IMR-90 (cell line): ENCODE data around the gene CPSF7. TPM values are rescaled to one million over a fixed set of nuclear protein-coding genes. Genes with fewer than 3 reads are reported as not detected.

Source experiments
- ATAC-seq: fragments of 200-7000 bp; cut with Tn5 transposase; 2 replicates; pipeline ENCODE4 v1.9.1; 2020; ENCODE audit warnings: low read depth, mild to moderate bottlenecking, moderate library complexity
- BruUV-seq: library from RNA; stranded (reverse); fragments of 400-500 nt; replicated peaks from 2 replicates; lab custom pipeline; 2021; lab: Mats Ljungman, UMichigan
- CTCF ChIA-PET: fragments of 300-600 bp; formaldehyde crosslinking; extraction: SDS; loops from one replicate; lab custom pipeline; 2021; ENCODE audit warnings: antibody characterized with exemption; lab: Yijun Ruan, JAX
- POLR2A ChIA-PET: fragments of 300-600 bp; sonication (Branson Sonifier 250); formaldehyde crosslinking; loops from one replicate; lab custom pipeline; 2022; ENCODE audit warnings: antibody characterized with exemption; ENCODE audit not compliant: unreplicated experiment; lab: Charles Lee
- DNase-seq: peaks from one replicate; pipeline ENCODE4 v3.0.0; 2013
- H2AFZ ChIP-seq: replicated peaks from 2 replicates; pipeline ENCODE3; 2013; ENCODE audit warnings: low read length, mild to moderate bottlenecking; ENCODE audit not compliant: poor library complexity
- H2AK5ac ChIP-seq: 2 replicates; pipeline ENCODE4 v1.6.1; 2013; ENCODE audit warnings: low read depth, low read length, inconsistent platforms
- H2AK9ac ChIP-seq: replicated peaks from 2 replicates; pipeline ENCODE3; 2013; ENCODE audit warnings: mild to moderate bottlenecking, low read depth, low read length, moderate library complexity; ENCODE audit not compliant: poor library complexity
- H2BK120ac ChIP-seq: 2 replicates; pipeline ENCODE4 v1.6.1; 2013; ENCODE audit warnings: low read depth, low read length, inconsistent platforms
- H2BK15ac ChIP-seq: 3 replicates; pipeline ENCODE4 v1.6.1; 2013; ENCODE audit warnings: low read depth, low read length, inconsistent platforms
- H2BK20ac ChIP-seq: 2 replicates; pipeline ENCODE4 v1.6.1; 2013; ENCODE audit warnings: low read depth, mild to moderate bottlenecking, inconsistent platforms, low read length, moderate library complexity
- H2BK5ac ChIP-seq: 2 replicates; pipeline ENCODE4 v1.6.1; 2013; ENCODE audit warnings: mild to moderate bottlenecking, low read depth, low read length, inconsistent platforms; ENCODE audit not compliant: poor library complexity, severe bottlenecking
- H3K14ac ChIP-seq: replicated peaks from 2 replicates; pipeline ENCODE4 v1.6.1; 2013; ENCODE audit warnings: low read depth, low read length, inconsistent platforms
- H3K18ac ChIP-seq: 2 replicates; pipeline ENCODE4 v1.6.1; 2013; ENCODE audit warnings: low read depth, low read length, control low read depth
- H3K23ac ChIP-seq: 2 replicates; pipeline ENCODE4 v1.6.1; 2013; ENCODE audit warnings: low read depth, low read length, inconsistent platforms
- H3K27ac ChIP-seq: 2 replicates; pipeline ENCODE4 v1.5.1; 2013; ENCODE audit warnings: mild to moderate bottlenecking, control low read depth, low read length; ENCODE audit not compliant: insufficient read depth
- H3K27me3 ChIP-seq: 2 replicates; pipeline ENCODE4 v1.6.1; 2013; ENCODE audit warnings: low read length; ENCODE audit not compliant: control insufficient read depth, insufficient read depth
- H3K36me3 ChIP-seq: 2 replicates; pipeline ENCODE4 v1.6.1; 2013; ENCODE audit warnings: low read length, mixed read lengths; ENCODE audit not compliant: control insufficient read depth, insufficient read depth
- H3K4ac ChIP-seq: 2 replicates; pipeline ENCODE4 v1.6.1; 2013; ENCODE audit warnings: low read depth, low read length, inconsistent platforms
- H3K4me1 ChIP-seq: 2 replicates; pipeline ENCODE4 v1.6.1; 2013; ENCODE audit warnings: low read length, mixed read lengths; ENCODE audit not compliant: control insufficient read depth, insufficient read depth
- H3K4me2 ChIP-seq: 2 replicates; pipeline ENCODE4 v1.6.1; 2013; ENCODE audit warnings: low read depth, mild to moderate bottlenecking, control low read depth, low read length, moderate library complexity
- H3K4me3 ChIP-seq: 2 replicates; pipeline ENCODE4 v1.5.1; 2013; ENCODE audit warnings: low read depth, mild to moderate bottlenecking, control low read depth, low read length, moderate library complexity; ENCODE audit not compliant: insufficient read depth
- H3K56ac ChIP-seq: 2 replicates; pipeline ENCODE4 v1.6.1; 2013; ENCODE audit warnings: low read length, inconsistent platforms; ENCODE audit not compliant: insufficient read depth; ENCODE audit errors: extremely low read depth
- H3K79me1 ChIP-seq, 2 experiments: 2 replicates each; pipeline ENCODE4 v1.6.1; 2013; ENCODE audit warnings: low read length in 2 of 2, inconsistent platforms in 1 of 2, low read depth in 1 of 2
- H3K9ac ChIP-seq: 2 replicates; pipeline ENCODE4 v1.6.1; 2013; ENCODE audit warnings: low read depth, low read length, control low read depth
- H3K9me1 ChIP-seq: 2 replicates; pipeline ENCODE4 v1.6.1; 2013; ENCODE audit warnings: low read length, inconsistent platforms; ENCODE audit not compliant: insufficient read depth
- H3K9me3 ChIP-seq: 2 replicates; pipeline ENCODE4 v1.6.1; 2013; ENCODE audit warnings: low read length; ENCODE audit not compliant: control insufficient read depth, insufficient read depth
- H4K20me1 ChIP-seq: 2 replicates; pipeline ENCODE4 v1.6.1; 2013; ENCODE audit warnings: low read length, inconsistent platforms; ENCODE audit not compliant: insufficient read depth
- H4K5ac ChIP-seq: 2 replicates; pipeline ENCODE4 v1.6.1; 2013; ENCODE audit warnings: mild to moderate bottlenecking, low read depth, low read length, control low read depth
- H4K8ac ChIP-seq, 2 experiments: 2 replicates each; pipeline ENCODE4 v1.6.1; 2013; ENCODE audit warnings: low read depth in 2 of 2, low read length in 2 of 2, control low read depth in 1 of 2, inconsistent platforms in 1 of 2
- H4K91ac ChIP-seq: 2 replicates; pipeline ENCODE4 v1.6.1; 2013; ENCODE audit warnings: low read depth, low read length, inconsistent platforms; ENCODE audit not compliant: insufficient read depth
- CEBPB ChIP-seq: IDR thresholded peaks from 2 replicates; pipeline ENCODE4 v1.6.1; 2012; ENCODE audit warnings: low read depth, low read length, improper control_type of control experiment
- CHD1 ChIP-seq: IDR thresholded peaks from 2 replicates; pipeline ENCODE4 v1.6.1; 2012; ENCODE audit warnings: low read depth, low read length, improper control_type of control experiment
- CTCF ChIP-seq: conservative IDR thresholded peaks from 2 replicates; pipeline ENCODE4 v1.5.1; 2012; ENCODE audit warnings: mild to moderate bottlenecking, low read depth, low read length, improper control_type of control experiment
- ELK1 ChIP-seq: fragments of 150-350 bp; IDR thresholded peaks from 2 replicates; pipeline ENCODE4 v1.6.1; 2016; ENCODE audit warnings: low read depth, mild to moderate bottlenecking, low read length, moderate library complexity, borderline replicate concordance
- FOS ChIP-seq: fragments of 150-350 bp; IDR thresholded peaks from 2 replicates; pipeline ENCODE4 v1.6.1; 2016; ENCODE audit warnings: low read depth, low read length
- MAFK ChIP-seq: IDR thresholded peaks from 2 replicates; pipeline ENCODE4 v1.6.1; 2012; ENCODE audit warnings: low read depth, low read length, improper control_type of control experiment
- MAZ ChIP-seq: IDR thresholded peaks from 2 replicates; pipeline ENCODE4 v1.6.1; 2012; ENCODE audit warnings: low read depth, mild to moderate bottlenecking, low read length, improper control_type of control experiment, moderate library complexity, borderline replicate concordance
- MXI1 ChIP-seq: IDR thresholded peaks from 2 replicates; pipeline ENCODE4 v1.6.1; 2012; ENCODE audit warnings: low read depth, mild to moderate bottlenecking, low read length, moderate library complexity, borderline replicate concordance
- NFE2L2 ChIP-seq: fragments of 150-350 bp; IDR thresholded peaks from 2 replicates; pipeline ENCODE4 v1.6.1; 2016; ENCODE audit warnings: low read depth, mild to moderate bottlenecking, low read length
- POLR2A ChIP-seq: IDR thresholded peaks from 2 replicates; pipeline ENCODE4 v1.6.1; 2012; ENCODE audit warnings: mild to moderate bottlenecking, low read depth, low read length
- RAD21 ChIP-seq: IDR thresholded peaks from 2 replicates; pipeline ENCODE4 v1.6.1; 2012; ENCODE audit warnings: low read length, improper control_type of control experiment
- WGBS, 2 experiments: methylation state at CpG; one replicate each; pipeline versions ENCODE4 v1.1.5 to v1.1.7; 2013; ENCODE audit warnings: missing lambda C conversion rate in 2 of 2; ENCODE audit not compliant: insufficient read length in 1 of 2; ENCODE audit errors: extremely low coverage in 2 of 2; 5-methylcytosine and 5-hydroxymethylcytosine counted together
- dilution Hi-C: fragments of 300-500 bp; cut with HindIII; formaldehyde crosslinking; loops from one replicate; pipeline ENCODE4 v1.14.3; 2018; ENCODE audit warnings: low sequenced_read_pairs; ENCODE audit not compliant: unreplicated experiment
- in situ Hi-C: fragments of 300-500 bp; cut with MboI; formaldehyde crosslinking; loops from 3 replicates; pipeline ENCODE4 v1.14.3; 2019; ENCODE audit warnings: low sequenced_read_pairs, inconsistent platforms, mixed read lengths
- intact Hi-C: fragments of 100-400 bp; cut with micrococcal nuclease; formaldehyde crosslinking; loops from 2 replicates; pipeline ENCODE4 v1.10.0; 2022
- polyA plus RNA-seq, 3 experiments: library from polyadenylated mRNA; depleted of rRNA; stranded (reverse); fragments of >200 nt; gene quantifications; 2 replicates each; pipeline ENCODE4 v1.2.3, GENCODE V29; 2012; ENCODE audit warnings: low replicate concordance in 1 of 3
- total RNA-seq: library from RNA; depleted of rRNA; stranded (reverse); fragments of >200 nt; gene quantifications from 2 replicates; pipeline ENCODE4 v1.2.3, GENCODE V29; 2012

CPSF7 gene
- total and polyA plus RNA-seq, 2 of the 4 experiments (the other 2 are of a cell fraction): 9.5 to 55.2 TPM

- no peak overlapping the region for H2BK5ac ChIP-seq
- CTCF ChIA-PET: interaction anchor here (0.8 kb wide), 1 partner anchor 29 kb away, joined by 3 read pairs; no protein-coding TSS in a partner anchor
- no peak for DNase-seq
- H2AK9ac ChIP-seq: no peak overlapping the region
- H3K36me3 ChIP-seq: peaks cover 57% of the 10 kb centered on the region
- H3K4me1 ChIP-seq: no peaks in the 10 kb centered on the region
- no peak overlapping the region for H3K23ac ChIP-seq
- no peak overlapping the region for H2BK15ac ChIP-seq
- no peak overlapping the region for H2BK120ac ChIP-seq
- intact Hi-C loops: loop anchor here (2.0 kb wide), 1 partner anchor 15 kb away; no protein-coding TSS in a partner anchor
- dilution Hi-C loops: no loop called here
- no peak overlapping the region for H4K8ac ChIP-seq
- 0 out of 2 replicates have a peak, but pooled peaks cover 2% of the 10 kb centered on the region for H3K9me1 ChIP-seq
- in situ Hi-C loops: no loop called here
- no peak for ATAC-seq
- H3K4me3 ChIP-seq: no peak overlapping the region
- no CpG with 5 or more reads among the region's 2 CpGs for WGBS, 2 experiments
- no peak overlapping the region for H4K5ac ChIP-seq
- H2AFZ ChIP-seq: no peak overlapping the region
- no peak overlapping the region for H3K27ac ChIP-seq
- BruUV-seq: no TSS peak
- H3K27me3 ChIP-seq: no peaks in the 10 kb centered on the region
- H4K20me1 ChIP-seq: 0 out of 2 replicates have a peak, but pooled peaks cover 5% of the 10 kb centered on the region
- no peak overlapping the region for H3K9ac ChIP-seq
- no peak overlapping the region for H3K14ac ChIP-seq
- peaks cover 12 to 27% of the 10 kb centered on the region in 2 experiments for H3K79me1 ChIP-seq
- no peaks in the 10 kb centered on the region for H3K9me3 ChIP-seq
- H4K91ac ChIP-seq: no peak overlapping the region
- no peak overlapping the region for H3K4me2 ChIP-seq
- no peak overlapping the region for H2BK20ac ChIP-seq
- H3K18ac ChIP-seq: no peak overlapping the region
- H3K56ac ChIP-seq: no peak overlapping the region
- POLR2A ChIA-PET: no interaction called here
- TF ChIP-seq MXI1 (no peak), MAZ (no peak), CEBPB (no peak), CTCF (no peak), MAFK (no peak), RAD21 (no peak), ELK1 (no peak), CHD1 (no peak), NFE2L2 (no peak), FOS (no peak), POLR2A (no peak)
- H3K4ac ChIP-seq: no peak overlapping the region
- H2AK5ac ChIP-seq: no peak overlapping the region
These were observed 23.7 kb downstream of the CPSF7 start for GRCh38 chr11:61406067-61406466.
